CD4-positive, CD25-positive, alpha-beta regulatory T cell (primary cell): ENCODE measurements around the gene RLBP1. TPM values are rescaled to one million over a fixed set of nuclear protein-coding genes. Genes with fewer than 3 reads are reported as not detected.
"Not testable (repeated sequence)": the region's sequence is repeated elsewhere in the genome, so short reads cannot be mapped to it uniquely, and the experiment has no call there.

Experiments used
- ATAC-seq, 2 donors: fragments of 150-1000 bp; cut with Tn5 transposase; one replicate each; pipeline ENCODE4 v1.10.0; 2021; ENCODE audit warnings: low read depth in 2 of 2, moderate number of reproducible peaks in 2 of 2, moderate library complexity in 1 of 2
- DNase-seq, 3 donors: peaks; one replicate each; pipeline versions ENCODE4 v3.0.0 to v3.0.0-alpha.2; 2012 to 2022; ENCODE audit warnings: mixed read lengths in 1 of 3
- H3K27ac ChIP-seq: one replicate; pipeline ENCODE4 v1.7.0; 2013; ENCODE audit warnings: mild to moderate bottlenecking, low read length; ENCODE audit not compliant: insufficient read depth, poor library complexity, severe bottlenecking
- H3K27me3 ChIP-seq: one replicate; pipeline ENCODE4 v1.7.0; 2013; ENCODE audit warnings: low read length; ENCODE audit not compliant: control insufficient read depth, insufficient read depth
- H3K36me3 ChIP-seq: one replicate; pipeline ENCODE4 v1.7.0; 2013; ENCODE audit warnings: mild to moderate bottlenecking, low read length, moderate library complexity; ENCODE audit not compliant: control insufficient read depth, insufficient read depth
- H3K4me1 ChIP-seq: 2 replicates; pipeline ENCODE4 v1.7.0; 2013; ENCODE audit warnings: mild to moderate bottlenecking, low read length; ENCODE audit not compliant: insufficient read depth, control insufficient read depth, poor library complexity, severe bottlenecking
- H3K4me3 ChIP-seq: one replicate; pipeline ENCODE4 v1.7.0; 2013; ENCODE audit warnings: low read depth, mild to moderate bottlenecking, low read length, moderate library complexity
- H3K9me3 ChIP-seq, 2 experiments: 1 replicate in 1 of 2; 2 replicates in 1 of 2; pipeline ENCODE4 v1.7.0; 2013; ENCODE audit warnings: low read length in 2 of 2, mild to moderate bottlenecking in 1 of 2, moderate library complexity in 1 of 2; ENCODE audit not compliant: control insufficient read depth in 2 of 2
- H3K27ac Mint-ChIP-seq, 3 donors: one replicate each; pipeline ENCODE4 v1.8.0; 2020 to 2022; ENCODE audit warnings: mild to moderate bottlenecking in 3 of 3, mixed read lengths in 3 of 3, moderate library complexity in 2 of 3
- H3K27me3 Mint-ChIP-seq: one replicate; pipeline ENCODE4 v1.8.0; 2022; ENCODE audit warnings: mild to moderate bottlenecking, mixed read lengths
- H3K36me3 Mint-ChIP-seq: one replicate; pipeline ENCODE4 v1.8.0; 2020; ENCODE audit warnings: mixed read lengths
- H3K4me1 Mint-ChIP-seq, 4 donors: one replicate each; pipeline ENCODE4 v1.8.0; 2020 to 2022; ENCODE audit warnings: mixed read lengths in 4 of 4, mild to moderate bottlenecking in 1 of 4
- H3K4me3 Mint-ChIP-seq, 4 donors: one replicate each; pipeline ENCODE4 v1.8.0; 2020 to 2022; ENCODE audit warnings: mild to moderate bottlenecking in 4 of 4, mixed read lengths in 4 of 4, moderate library complexity in 3 of 4
- H3K9me3 Mint-ChIP-seq, 7 donors: one replicate each; pipeline ENCODE4 v1.8.0; 2020 to 2022; ENCODE audit warnings: mixed read lengths in 7 of 7, mild to moderate bottlenecking in 3 of 7, moderate library complexity in 2 of 7
- polyA plus RNA-seq, 4 donors: library from polyadenylated mRNA; unstranded; fragments of 300-500 nt; fragmentation: Illumina TruSeq; gene quantifications; one replicate each; pipeline ENCODE4 v1.2.3, GENCODE V29; 2021
- total RNA-seq: library from RNA; stranded (reverse); gene quantifications from one replicate; pipeline ENCODE4 v1.2.3, GENCODE V29; 2022

The RLBP1 gene
- total and polyA plus RNA-seq, 5 donors from 2014 or later: not detected

- peaks cover 0 to 23% (median 15%) of the 10 kb centered on the region in 4 donors for H3K4me1 Mint-ChIP-seq
- H3K4me3 ChIP-seq, H3K27me3 ChIP-seq, H3K36me3 Mint-ChIP-seq, ATAC-seq, H3K27ac ChIP-seq, H3K27ac Mint-ChIP-seq, H3K9me3 ChIP-seq, DNase-seq, H3K36me3 ChIP-seq, H3K9me3 Mint-ChIP-seq: not testable (repeated sequence)
- peaks cover 15% of the 10 kb centered on the region for H3K4me1 ChIP-seq
- H3K4me3 Mint-ChIP-seq: peak overlapping the region in 1 of 4 donors; percentile 39
- H3K27me3 Mint-ChIP-seq: peaks cover 25% of the 10 kb centered on the region
Observed at GRCh38 chr15:89239883-89240810, 18.8 kb upstream of the RLBP1 start.

DNA sequence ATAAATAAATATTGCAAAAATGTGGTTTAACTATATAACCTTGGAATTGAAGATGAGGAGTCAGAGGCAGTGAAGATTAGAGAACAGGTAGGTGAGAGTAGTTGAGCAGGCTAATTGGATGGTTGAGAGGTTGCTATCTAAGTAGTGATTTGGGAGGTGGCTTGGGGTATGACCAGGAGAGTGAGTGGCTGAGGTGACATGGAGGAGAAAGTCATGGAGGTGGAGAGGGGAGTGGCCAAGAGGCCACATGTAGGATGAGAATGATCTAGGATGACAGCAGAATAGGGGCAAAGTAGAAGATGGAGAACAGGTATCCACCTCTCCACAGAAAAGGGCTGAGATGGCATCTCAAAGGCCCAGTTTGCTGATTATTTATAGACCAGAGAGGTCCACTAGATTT lies 10.5 kb upstream of the RLBP1 start:
- H3K9me3 ChIP-seq: no peaks in the 10 kb centered on the region
- H3K4me3 ChIP-seq: no peak overlapping the region
- H3K36me3 Mint-ChIP-seq: peaks cover 3% of the 10 kb centered on the region
- H3K27me3 ChIP-seq: no peaks in the 10 kb centered on the region
- no peak for ATAC-seq
- H3K4me1 ChIP-seq: no peaks in the 10 kb centered on the region
- H3K9me3 Mint-ChIP-seq: no peaks in the 10 kb centered on the region
- H3K36me3 ChIP-seq: no peaks in the 10 kb centered on the region
- H3K27ac ChIP-seq: no peak overlapping the region
- H3K4me3 Mint-ChIP-seq: no peak overlapping the region
- no peak overlapping the region for H3K27ac Mint-ChIP-seq
- H3K27me3 Mint-ChIP-seq: peaks cover 37% of the 10 kb centered on the region
- no peaks in the 10 kb centered on the region for H3K4me1 Mint-ChIP-seq
- no peak for DNase-seq

DNA sequence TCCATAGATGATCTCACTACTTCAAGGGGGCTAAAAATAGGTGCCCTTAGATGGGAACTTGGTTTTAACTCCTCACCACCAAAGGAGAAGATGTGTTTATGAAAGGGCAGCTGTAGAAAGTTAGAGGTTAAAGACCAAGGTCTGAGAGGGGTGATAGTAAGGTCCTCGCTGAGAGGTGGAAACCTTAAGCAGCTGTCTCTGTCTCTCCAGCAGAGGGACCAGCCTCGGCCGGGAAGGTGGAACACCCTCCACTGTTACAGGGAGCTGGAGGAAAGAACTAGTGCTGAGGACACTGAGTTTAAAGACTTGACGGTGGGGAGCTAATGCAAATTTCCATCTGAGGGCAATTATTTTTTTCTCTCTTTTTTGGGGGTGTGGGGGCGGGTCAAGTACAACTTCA lies 8.9 kb upstream of the RLBP1 start:
- DNase-seq: no peak
- H3K4me1 ChIP-seq: no peaks in the 10 kb centered on the region
- Mint-ChIP-seq H3K27me3 (peaks cover 27% of the 10 kb centered on the region), H3K27ac (no peak overlapping the region), H3K4me1 (no peaks in the 10 kb centered on the region), H3K36me3 (peaks cover 3% of the 10 kb centered on the region), H3K9me3 (no peaks in the 10 kb centered on the region), H3K4me3 (no peak overlapping the region)
- no peak overlapping the region for H3K27ac ChIP-seq
- no peaks in the 10 kb centered on the region for H3K36me3 ChIP-seq
- H3K27me3 ChIP-seq: no peaks in the 10 kb centered on the region
- no peak overlapping the region for H3K4me3 ChIP-seq
- no peaks in the 10 kb centered on the region for H3K9me3 ChIP-seq
- ATAC-seq: no peak

- Histone ChIP-seq H3K9me3 (no peaks in the 10 kb centered on the region), H3K4me3 (no peak overlapping the region), H3K27me3 (no peaks in the 10 kb centered on the region), H3K4me1 (no peaks in the 10 kb centered on the region), H3K27ac (no peak overlapping the region), H3K36me3 (no peaks in the 10 kb centered on the region)
- Mint-ChIP-seq H3K27me3 (peaks cover 19% of the 10 kb centered on the region), H3K4me1 (no peaks in the 10 kb centered on the region), H3K27ac (no peak overlapping the region), H3K36me3 (peaks cover 3% of the 10 kb centered on the region), H3K4me3 (no peak overlapping the region), H3K9me3 (no peaks in the 10 kb centered on the region)
- no peak for ATAC-seq
- DNase-seq: no peak
Observed at GRCh38 chr15:89227425-89227824, 6.0 kb upstream of the RLBP1 start.

DNA sequence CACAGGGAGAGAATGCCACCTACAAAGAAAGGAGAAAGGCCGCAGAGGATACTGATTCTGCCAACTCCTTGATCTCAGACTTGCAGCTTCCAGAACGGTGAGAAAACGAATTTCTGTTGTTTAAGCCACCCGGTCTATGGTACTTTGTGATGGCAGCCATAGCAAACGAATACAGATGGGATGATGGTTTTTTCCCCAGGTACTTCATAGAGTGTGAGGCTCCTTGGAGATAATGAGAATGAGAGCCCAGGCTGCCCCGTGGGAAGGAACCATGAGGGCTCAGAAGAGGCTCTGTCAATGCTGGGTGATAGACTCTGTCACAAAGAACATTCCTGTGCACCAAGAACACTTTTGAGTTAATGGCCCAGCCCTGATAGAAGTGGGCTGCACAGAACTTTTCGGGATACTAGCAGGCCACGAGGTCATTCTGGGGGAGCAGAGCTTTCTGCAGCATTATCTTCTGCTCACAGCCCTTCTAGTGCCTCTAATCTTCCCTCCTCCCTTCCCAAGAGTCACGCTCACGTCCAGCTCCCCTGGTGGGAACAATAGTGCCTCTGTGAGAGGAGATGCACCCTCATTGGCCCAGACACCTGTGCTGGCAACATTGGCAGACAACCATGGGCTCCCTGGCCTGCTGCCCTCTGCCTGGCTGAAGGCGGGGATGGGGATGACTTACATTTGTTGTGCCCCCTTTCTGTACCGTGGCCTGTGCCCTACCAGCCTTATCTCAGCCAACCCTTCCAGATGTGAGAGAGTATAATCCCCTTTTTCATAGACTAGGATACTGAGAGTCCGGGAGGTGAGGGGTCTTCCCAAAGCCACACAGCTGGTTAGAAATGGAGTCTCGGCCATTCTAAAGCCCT lies 5.2 kb upstream of the RLBP1 start:
- peaks cover 21% of the 10 kb centered on the region for H3K27me3 Mint-ChIP-seq
- ATAC-seq: no peak

GRCh38 chr15:89225588-89225987 lies 4.2 kb upstream of the RLBP1 start:
- no peaks in the 10 kb centered on the region for H3K9me3 ChIP-seq
- H3K27ac Mint-ChIP-seq: no peak overlapping the region
- H3K27me3 ChIP-seq: no peaks in the 10 kb centered on the region
- H3K9me3 Mint-ChIP-seq: no peaks in the 10 kb centered on the region
- no peak overlapping the region for H3K27ac ChIP-seq
- no peak overlapping the region for H3K4me3 ChIP-seq
- no peaks in the 10 kb centered on the region for H3K4me1 ChIP-seq
- no peak for ATAC-seq
- peaks cover 15% of the 10 kb centered on the region for H3K27me3 Mint-ChIP-seq
- no peaks in the 10 kb centered on the region for H3K36me3 Mint-ChIP-seq
- H3K4me3 Mint-ChIP-seq: no peak overlapping the region
- H3K4me1 Mint-ChIP-seq: no peaks in the 10 kb centered on the region
- DNase-seq: no peak
- H3K36me3 ChIP-seq: no peaks in the 10 kb centered on the region

More for the DNA sequence above, 5.2 kb upstream of the RLBP1 start:
- Histone ChIP-seq H3K27me3 (no peaks in the 10 kb centered on the region), H3K36me3 (no peaks in the 10 kb centered on the region), H3K27ac (no peak overlapping the region), H3K4me1 (no peaks in the 10 kb centered on the region), H3K9me3 (no peaks in the 10 kb centered on the region), H3K4me3 (no peak overlapping the region)
- no peaks in the 10 kb centered on the region for H3K4me1 Mint-ChIP-seq
- no peaks in the 10 kb centered on the region for H3K36me3 Mint-ChIP-seq
- H3K9me3 Mint-ChIP-seq: no peaks in the 10 kb centered on the region
- DNase-seq: no peak
- H3K4me3 Mint-ChIP-seq: no peak overlapping the region
- H3K27ac Mint-ChIP-seq: no peak overlapping the region

- peaks cover 8% of the 10 kb centered on the region for H3K27me3 Mint-ChIP-seq
- Histone ChIP-seq H3K4me1 (no peaks in the 10 kb centered on the region), H3K27ac (no peak overlapping the region), H3K9me3 (no peaks in the 10 kb centered on the region), H3K36me3 (no peaks in the 10 kb centered on the region), H3K27me3 (no peaks in the 10 kb centered on the region), H3K4me3 (no peak overlapping the region)
- ATAC-seq (no peak), DNase-seq (no peak)
- no peaks in the 10 kb centered on the region for H3K9me3 Mint-ChIP-seq
- no peak overlapping the region for H3K27ac Mint-ChIP-seq
- H3K36me3 Mint-ChIP-seq: no peaks in the 10 kb centered on the region
- no peaks in the 10 kb centered on the region for H3K4me1 Mint-ChIP-seq
- H3K4me3 Mint-ChIP-seq: no peak overlapping the region
Observed at GRCh38 chr15:89218531-89218930, 2.8 kb downstream of the RLBP1 start.
